Testis (tissue), 3 donors: Measurements from ENCODE around the gene NRXN3. TPM values are rescaled to one million over a fixed set of nuclear protein-coding genes. Genes with fewer than 3 reads are reported as not detected.

ENCODE experiments used
- DNase-seq: peaks from one replicate; pipeline ENCODE4 v3.0.0-alpha.2; 2019
- H3K27ac ChIP-seq, 2 donors: fragments of 200-600 bp; sonication (generic); one replicate each; pipeline ENCODE4 v1.5.1; 2019
- H3K27me3 ChIP-seq: fragments of 200-600 bp; sonication (generic); one replicate; pipeline ENCODE4 v1.5.1; 2019
- H3K36me3 ChIP-seq: fragments of 200-600 bp; sonication (generic); one replicate; pipeline ENCODE4 v1.5.1; 2017; ENCODE audit warnings: low read depth; ENCODE audit errors: missing control alignments
- H3K4me1 ChIP-seq: fragments of 200-600 bp; sonication (generic); one replicate; pipeline ENCODE4 v1.5.1; 2019
- H3K4me3 ChIP-seq, 2 donors: fragments of 200-600 bp; sonication (generic); one replicate each; pipeline ENCODE4 v1.5.1; 2017 to 2019
- H3K9me3 ChIP-seq: fragments of 200-600 bp; sonication (generic); one replicate; pipeline ENCODE4 v1.5.1; 2017
- CTCF ChIP-seq, 3 experiments: fragments of 450-650 bp in 2 of 3; fragments of 200-600 bp in 1 of 3; sonication (generic) in 1 of 3; IDR thresholded peaks; one replicate each; pipeline ENCODE4 v1.5.1; 2016 to 2019; ENCODE audit warnings: antibody characterized with exemption in 3 of 3, mild to moderate bottlenecking in 2 of 3, moderate library complexity in 1 of 3
- POLR2A ChIP-seq: fragments of 450-650 bp; IDR thresholded peaks from one replicate; pipeline ENCODE4 v1.6.1; 2017; ENCODE audit warnings: antibody characterized with exemption, mild to moderate bottlenecking, moderate library complexity
- WGBS, 2 donors: methylation state at CpG; one replicate each; pipeline ENCODE4 v1.1.5; 2018; 5-methylcytosine and 5-hydroxymethylcytosine counted together
- intact Hi-C: fragments of 100-400 bp; cut with DNase I; formaldehyde crosslinking; loops from one replicate; pipeline ENCODE4 v1.15.1; 2023; ENCODE audit warnings: low total_unique reads
- polyA plus RNA-seq: library from polyadenylated mRNA; stranded (reverse); fragments of 350-450 nt; fragmentation: Illumina TruSeq; extraction: RNeasy Lipid Tissue Mini Kit (QIAGEN cat#74804); gene quantifications from one replicate; pipeline ENCODE4 v1.2.3, GENCODE V29; 2014; ENCODE audit warnings: low read depth, low replicate concordance; ENCODE audit not compliant: insufficient read depth
- total RNA-seq, 2 donors: library from RNA; depleted of rRNA; stranded (reverse); fragments of >200 nt; gene quantifications; one replicate each; pipeline ENCODE4 v1.2.3, GENCODE V29; 2016

The NRXN3 gene
- total and polyA plus RNA-seq, 3 donors from 2014 or later, result 3.5 to 8.0 (median 3.9) TPM

- Histone ChIP-seq H3K9me3 (no peaks in the 10 kb centered on the region), H3K27me3 (no peaks in the 10 kb centered on the region), H3K4me3 (no peak overlapping the region), H3K36me3 (no peaks in the 10 kb centered on the region), H3K27ac (no peak overlapping the region), H3K4me1 (no peaks in the 10 kb centered on the region)
- DNase-seq, result no peak
- intact Hi-C loops, result no loop called here
- WGBS, 2 donors, result 45 to 54% methylated on average over 3 of the region's 3 CpGs
- no peak for TF ChIP-seq CTCF (IDR thresholded peaks at IDR 0.05)
- no peak for TF ChIP-seq POLR2A
Observed at GRCh38 chr14:79510659-79511058, 1340.5 kb downstream of the NRXN3 start.

GRCh38 chr14:79511146-79511545, 1341.0 kb downstream of the NRXN3 start:
- TF ChIP-seq CTCF (IDR thresholded peaks at IDR 0.05), result no peak
- no peak for TF ChIP-seq POLR2A
- Histone ChIP-seq H3K36me3 (no peaks in the 10 kb centered on the region), H3K27me3 (no peaks in the 10 kb centered on the region), H3K4me3 (no peak overlapping the region), H3K27ac (no peak overlapping the region), H3K4me1 (no peaks in the 10 kb centered on the region), H3K9me3 (no peaks in the 10 kb centered on the region)
- DNase-seq, result no peak
- 88 to 91% methylated on average over 3 of the region's 3 CpGs for whole genome bisulfite sequencing, 2 donors
- intact Hi-C loops, result no loop called here

- no peak for DNase-seq
- intact Hi-C loops, result no loop called here
- no peak overlapping the region for H3K4me3 ChIP-seq
- H3K27ac ChIP-seq, result no peak overlapping the region
- no peaks in the 10 kb centered on the region for H3K36me3 ChIP-seq
- no peaks in the 10 kb centered on the region for H3K9me3 ChIP-seq
- no peaks in the 10 kb centered on the region for H3K27me3 ChIP-seq
- TF ChIP-seq CTCF (IDR thresholded peaks at IDR 0.05) (no peak), POLR2A (no peak)
- H3K4me1 ChIP-seq, result no peaks in the 10 kb centered on the region
- 23 to 36% methylated on average over 1 of the region's 1 CpG for WGBS, 2 donors
Observed at GRCh38 chr14:79513446-79513845, 1343.3 kb downstream of the NRXN3 start.

GRCh38 chr14:79514700-79515099, 1344.5 kb downstream of the NRXN3 start:
- Histone ChIP-seq H3K4me1 (no peaks in the 10 kb centered on the region), H3K27me3 (no peaks in the 10 kb centered on the region), H3K9me3 (no peaks in the 10 kb centered on the region), H3K36me3 (no peaks in the 10 kb centered on the region), H3K27ac (no peak overlapping the region), H3K4me3 (no peak overlapping the region)
- no peak for TF ChIP-seq CTCF (IDR thresholded peaks at IDR 0.05)
- TF ChIP-seq POLR2A, result no peak
- intact Hi-C loops, result no loop called here
- no peak for DNase-seq
- whole genome bisulfite sequencing, 2 donors, result 82 to 83% methylated on average over 2 of the region's 2 CpGs

- intact Hi-C loops, result no loop called here
- H3K27me3 ChIP-seq, result no peaks in the 10 kb centered on the region
- no peak overlapping the region for H3K27ac ChIP-seq
- no peaks in the 10 kb centered on the region for H3K4me1 ChIP-seq
- DNase-seq, result no peak
- no peaks in the 10 kb centered on the region for H3K36me3 ChIP-seq
- no peak overlapping the region for H3K4me3 ChIP-seq
- H3K9me3 ChIP-seq, result no peaks in the 10 kb centered on the region
- TF ChIP-seq POLR2A, result no peak
- no peak for TF ChIP-seq CTCF (IDR thresholded peaks at IDR 0.05)
- WGBS, 2 donors, result 74 to 82% methylated on average over 3 of the region's 3 CpGs
Observed at GRCh38 chr14:79515158-79515557, 1345.0 kb downstream of the NRXN3 start.
